ENCODE measurements around the gene TAF13. TPM values are rescaled to one million over a fixed set of nuclear protein-coding genes. Genes with fewer than 3 reads are reported as not detected.

Gene TAF13
- total RNA-seq, 1 donor from 2014 or later = 22.4 TPM

- peaks cover 22% of the 10 kb centered on the region for H3K4me1 Mint-ChIP-seq
- H3K27ac Mint-ChIP-seq (ENCODE audit: unreplicated experiment) = no peak overlapping the region
- DNase-seq (ENCODE audit: low read depth, low spot score) = no peak
- H3K27me3 Mint-ChIP-seq (ENCODE audit: low read depth) = peaks cover 81% of the 10 kb centered on the region
- no peak for TF ChIP-seq CTCF (conservative IDR thresholded peaks at IDR 0.05)
- H3K9me3 Mint-ChIP-seq = no peaks in the 10 kb centered on the region
- no peaks in the 10 kb centered on the region for H3K36me3 Mint-ChIP-seq (ENCODE audit: low read depth)
- peak overlapping the region; percentile 73 for H3K4me3 Mint-ChIP-seq
These were observed 38.5 kb upstream of the TAF13 start for GRCh38 chr1:109114342-109114674.

GRCh38 chr1:109113590-109114341, 38.0 kb upstream of the TAF13 start, which contains the start of gene ELAPOR1:
ELAPOR1 (plus strand) TSS chr1:109114115; CDS start chr1:109114184, 69 bp downstream.
- DNase-seq (ENCODE audit: low read depth, low spot score) = peak; percentile 34
- H3K4me3 Mint-ChIP-seq = peak within 1 kb of the TSS; percentile 82
- H3K27ac Mint-ChIP-seq (ENCODE audit: unreplicated experiment) = no peak within 1 kb of the TSS

GRCh38 chr1:109112652-109113285, 37.0 kb upstream of the TAF13 start:
- peak; percentile 100 for DNase-seq (ENCODE audit: low read depth, low spot score)
- peak; percentile 98 for TF ChIP-seq CTCF (conservative IDR thresholded peaks at IDR 0.05)
- H3K27me3 Mint-ChIP-seq (ENCODE audit: low read depth) = peaks cover 78% of the 10 kb centered on the region
- no peaks in the 10 kb centered on the region for H3K36me3 Mint-ChIP-seq (ENCODE audit: low read depth)
- no peaks in the 10 kb centered on the region for H3K9me3 Mint-ChIP-seq
- peak overlapping the region; percentile 82 for H3K4me3 Mint-ChIP-seq
- peaks cover 22% of the 10 kb centered on the region for H3K4me1 Mint-ChIP-seq
- H3K27ac Mint-ChIP-seq (ENCODE audit: unreplicated experiment) = peak overlapping the region; percentile 85

More at GRCh38 chr1:109113590-109114341, 38.0 kb upstream of the TAF13 start, which contains the start of gene ELAPOR1:
- no peak for TF ChIP-seq CTCF (conservative IDR thresholded peaks at IDR 0.05)
- Mint-ChIP-seq H3K9me3 (no peaks in the 10 kb centered on the region), H3K36me3 (ENCODE audit: low read depth) (no peaks in the 10 kb centered on the region), H3K27me3 (ENCODE audit: low read depth) (peaks cover 80% of the 10 kb centered on the region), H3K4me1 (peaks cover 22% of the 10 kb centered on the region)

- Mint-ChIP-seq H3K27me3 (ENCODE audit: low read depth) (peaks cover 77% of the 10 kb centered on the region), H3K4me1 (peaks cover 22% of the 10 kb centered on the region), H3K27ac (ENCODE audit: unreplicated experiment) (peak overlapping the region; percentile 85), H3K9me3 (no peaks in the 10 kb centered on the region), H3K4me3 (peak overlapping the region; percentile 82), H3K36me3 (ENCODE audit: low read depth) (no peaks in the 10 kb centered on the region)
- no peak for TF ChIP-seq CTCF (conservative IDR thresholded peaks at IDR 0.05)
- DNase-seq (ENCODE audit: low read depth, low spot score) = peak; percentile 12
These were observed 36.4 kb upstream of the TAF13 start for GRCh38 chr1:109112056-109112651.

- Mint-ChIP-seq H3K27ac (ENCODE audit: unreplicated experiment) (no peak overlapping the region), H3K4me1 (peaks cover 22% of the 10 kb centered on the region), H3K36me3 (ENCODE audit: low read depth) (no peaks in the 10 kb centered on the region), H3K27me3 (ENCODE audit: low read depth) (peaks cover 71% of the 10 kb centered on the region), H3K4me3 (peak overlapping the region; percentile 21), H3K9me3 (no peaks in the 10 kb centered on the region)
- no peak for DNase-seq (ENCODE audit: low read depth, low spot score)
- no peak for TF ChIP-seq CTCF (conservative IDR thresholded peaks at IDR 0.05)
These were observed 35.7 kb upstream of the TAF13 start for GRCh38 chr1:109111386-109112055.
